Ishikawa (cell line): Measurements from ENCODE around the gene L2HGDH.

Experiments
- CEBPB ChIP-seq: IDR thresholded peaks from 2 replicates; pipeline ENCODE4 v1.6.1; 2012
- CREB1 ChIP-seq: IDR thresholded peaks from 2 replicates; pipeline ENCODE4 v1.6.1; 2012; ENCODE audit warnings: low read depth
- EGR1 ChIP-seq: IDR thresholded peaks from 2 replicates; pipeline ENCODE4 v1.6.1; 2012
- EP300 ChIP-seq: IDR thresholded peaks from 2 replicates; pipeline ENCODE4 v1.6.1; 2012; ENCODE audit warnings: borderline replicate concordance
- FOXM1 ChIP-seq: IDR thresholded peaks from 2 replicates; pipeline ENCODE4 v1.6.1; 2012; ENCODE audit warnings: low read depth, borderline replicate concordance
- NFIC ChIP-seq: IDR thresholded peaks from 2 replicates; pipeline ENCODE4 v1.6.1; 2012
- RAD21 ChIP-seq: IDR thresholded peaks from 2 replicates; pipeline ENCODE4 v1.6.1; 2012; ENCODE audit warnings: low read depth
- TAF1 ChIP-seq: IDR thresholded peaks from 2 replicates; pipeline ENCODE4 v1.6.1; 2012; ENCODE audit warnings: low read depth, mild to moderate bottlenecking
- TCF12 ChIP-seq: IDR thresholded peaks from 2 replicates; pipeline ENCODE4 v1.6.1; 2012; ENCODE audit warnings: low read depth
- TEAD4 ChIP-seq: IDR thresholded peaks from 2 replicates; pipeline ENCODE4 v1.6.1; 2012
- YY1 ChIP-seq: IDR thresholded peaks from 2 replicates; pipeline ENCODE4 v1.6.1; 2012; ENCODE audit warnings: low read depth
- ZBTB7A ChIP-seq: IDR thresholded peaks from 2 replicates; pipeline ENCODE4 v1.6.1; 2012; ENCODE audit warnings: low read depth
- TF ChIP-seq, protein P1 (sequence below): IDR thresholded peaks from 2 replicates; pipeline ENCODE4 v1.6.1; 2012
- TF ChIP-seq, protein P2 (sequence below): IDR thresholded peaks from 2 replicates; pipeline ENCODE4 v1.6.1; 2012
- TF ChIP-seq, protein P3 (sequence below): IDR thresholded peaks from 2 replicates; pipeline ENCODE4 v1.6.1; 2012; ENCODE audit warnings: low read depth, mild to moderate bottlenecking

L2HGDH gene

DNA sequence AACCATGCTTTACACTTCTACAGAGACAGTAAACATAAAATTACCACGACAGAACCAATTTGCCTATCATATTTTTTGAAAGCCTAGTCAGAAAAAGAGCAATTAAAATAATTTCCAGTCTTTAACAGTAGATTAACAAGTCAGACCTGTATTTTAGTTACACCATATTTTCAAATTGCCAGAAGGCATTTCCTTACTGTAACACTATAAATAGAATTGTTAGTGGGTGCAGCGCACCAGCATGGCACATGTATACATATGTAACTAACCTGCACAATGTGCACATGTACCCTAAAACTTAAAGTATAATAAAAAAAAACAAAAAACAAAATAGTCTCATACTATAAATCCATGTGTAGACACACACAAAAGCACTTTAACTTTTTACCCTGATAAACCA lies 96.6 kb downstream of the L2HGDH start:
- no peak for TF ChIP-seq ZBTB7A
- TF ChIP-seq TAF1 = no peak
- TF ChIP-seq CEBPB = no peak
- TF ChIP-seq EP300 = no peak
- no peak for TF ChIP-seq RAD21
- no peak for TF ChIP-seq EGR1
- TF ChIP-seq TEAD4 = no peak
- TF ChIP-seq FOXM1 = no peak
- TF ChIP-seq, protein P1, sequence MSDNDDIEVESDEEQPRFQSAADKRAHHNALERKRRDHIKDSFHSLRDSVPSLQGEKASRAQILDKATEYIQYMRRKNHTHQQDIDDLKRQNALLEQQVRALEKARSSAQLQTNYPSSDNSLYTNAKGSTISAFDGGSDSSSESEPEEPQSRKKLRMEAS = no peak
- no peak for TF ChIP-seq NFIC
- TF ChIP-seq CREB1 = no peak
- no peak for TF ChIP-seq YY1

DNA sequence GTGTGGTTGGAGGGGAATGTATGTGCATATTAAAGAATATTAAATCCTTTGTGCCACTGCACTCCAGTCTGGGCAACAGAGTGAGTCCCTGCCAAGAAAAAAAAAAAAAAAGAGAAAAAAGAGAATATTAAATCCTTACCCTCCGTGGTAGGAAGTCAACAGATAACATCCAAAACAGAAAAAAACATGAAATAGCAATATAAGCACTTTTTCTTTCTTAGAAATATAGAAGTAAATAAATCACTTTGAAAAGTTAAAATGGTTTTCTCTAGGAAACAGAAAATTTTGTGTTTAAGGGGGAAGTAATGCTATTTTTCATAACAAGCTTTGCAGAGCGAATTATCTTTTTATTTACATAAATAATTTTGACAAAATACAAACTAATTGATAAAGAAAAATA lies 98.2 kb downstream of the L2HGDH start:
- TF ChIP-seq ZBTB7A (no peak), NFIC (no peak), RAD21 (no peak)

DNA sequence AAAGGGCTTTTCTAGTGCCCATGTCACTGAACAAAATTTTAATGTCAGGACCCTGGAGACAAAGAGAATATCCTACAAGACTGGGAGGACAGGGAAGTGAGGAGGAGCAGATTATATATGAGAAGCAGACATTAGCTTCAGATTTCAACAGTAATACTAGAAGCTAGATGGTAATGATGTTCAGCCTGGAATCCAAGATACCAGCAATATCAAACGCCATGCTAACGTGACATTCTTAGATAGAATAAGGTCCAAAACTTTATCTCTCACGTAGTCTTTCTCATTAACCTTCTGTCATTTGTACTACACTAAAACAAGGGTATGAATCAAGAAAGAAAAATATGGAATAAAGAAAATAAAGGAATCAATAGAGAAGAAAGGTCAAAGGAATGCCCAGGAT lies 99.3 kb downstream of the L2HGDH start:
- no peak for TF ChIP-seq FOXM1
- TF ChIP-seq EP300 = no peak
- TF ChIP-seq, protein P2, sequence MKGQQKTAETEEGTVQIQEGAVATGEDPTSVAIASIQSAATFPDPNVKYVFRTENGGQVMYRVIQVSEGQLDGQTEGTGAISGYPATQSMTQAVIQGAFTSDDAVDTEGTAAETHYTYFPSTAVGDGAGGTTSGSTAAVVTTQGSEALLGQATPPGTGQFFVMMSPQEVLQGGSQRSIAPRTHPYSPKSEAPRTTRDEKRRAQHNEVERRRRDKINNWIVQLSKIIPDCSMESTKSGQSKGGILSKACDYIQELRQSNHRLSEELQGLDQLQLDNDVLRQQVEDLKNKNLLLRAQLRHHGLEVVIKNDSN = no peak
- no peak for TF ChIP-seq YY1
- TF ChIP-seq RAD21 = no peak
- no peak for TF ChIP-seq ZBTB7A
- TF ChIP-seq NFIC = no peak
- TF ChIP-seq, protein P1 = no peak
- no peak for TF ChIP-seq TCF12
- TF ChIP-seq TAF1 = no peak
- TF ChIP-seq, protein P3, sequence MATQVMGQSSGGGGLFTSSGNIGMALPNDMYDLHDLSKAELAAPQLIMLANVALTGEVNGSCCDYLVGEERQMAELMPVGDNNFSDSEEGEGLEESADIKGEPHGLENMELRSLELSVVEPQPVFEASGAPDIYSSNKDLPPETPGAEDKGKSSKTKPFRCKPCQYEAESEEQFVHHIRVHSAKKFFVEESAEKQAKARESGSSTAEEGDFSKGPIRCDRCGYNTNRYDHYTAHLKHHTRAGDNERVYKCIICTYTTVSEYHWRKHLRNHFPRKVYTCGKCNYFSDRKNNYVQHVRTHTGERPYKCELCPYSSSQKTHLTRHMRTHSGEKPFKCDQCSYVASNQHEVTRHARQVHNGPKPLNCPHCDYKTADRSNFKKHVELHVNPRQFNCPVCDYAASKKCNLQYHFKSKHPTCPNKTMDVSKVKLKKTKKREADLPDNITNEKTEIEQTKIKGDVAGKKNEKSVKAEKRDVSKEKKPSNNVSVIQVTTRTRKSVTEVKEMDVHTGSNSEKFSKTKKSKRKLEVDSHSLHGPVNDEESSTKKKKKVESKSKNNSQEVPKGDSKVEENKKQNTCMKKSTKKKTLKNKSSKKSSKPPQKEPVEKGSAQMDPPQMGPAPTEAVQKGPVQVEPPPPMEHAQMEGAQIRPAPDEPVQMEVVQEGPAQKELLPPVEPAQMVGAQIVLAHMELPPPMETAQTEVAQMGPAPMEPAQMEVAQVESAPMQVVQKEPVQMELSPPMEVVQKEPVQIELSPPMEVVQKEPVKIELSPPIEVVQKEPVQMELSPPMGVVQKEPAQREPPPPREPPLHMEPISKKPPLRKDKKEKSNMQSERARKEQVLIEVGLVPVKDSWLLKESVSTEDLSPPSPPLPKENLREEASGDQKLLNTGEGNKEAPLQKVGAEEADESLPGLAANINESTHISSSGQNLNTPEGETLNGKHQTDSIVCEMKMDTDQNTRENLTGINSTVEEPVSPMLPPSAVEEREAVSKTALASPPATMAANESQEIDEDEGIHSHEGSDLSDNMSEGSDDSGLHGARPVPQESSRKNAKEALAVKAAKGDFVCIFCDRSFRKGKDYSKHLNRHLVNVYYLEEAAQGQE = no peak
- TF ChIP-seq TEAD4 = no peak
- TF ChIP-seq CREB1 = no peak
- no peak for TF ChIP-seq EGR1
- TF ChIP-seq CEBPB = no peak

DNA sequence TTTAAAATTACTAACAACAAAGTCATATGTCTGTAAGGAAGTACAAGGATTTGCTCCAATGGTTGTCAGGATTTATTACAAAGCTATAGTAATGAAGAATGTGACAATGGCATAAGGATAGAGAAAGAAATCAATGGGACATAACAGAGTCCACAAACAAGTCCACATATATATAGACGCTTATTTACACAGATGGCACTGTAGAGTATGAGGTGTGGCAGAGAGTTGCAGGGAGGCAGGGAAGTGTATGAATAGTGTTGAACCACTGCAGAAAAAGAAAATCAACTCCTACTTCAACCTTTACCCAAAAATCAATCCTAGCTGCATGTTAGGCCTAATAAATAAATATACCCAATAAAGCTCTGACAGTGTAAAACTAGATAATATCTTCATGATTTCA lies 102.0 kb downstream of the L2HGDH start:
- TF ChIP-seq, protein P1 = no peak
- TF ChIP-seq EP300 = no peak
- TF ChIP-seq TEAD4 = no peak
- TF ChIP-seq NFIC = no peak
- no peak for TF ChIP-seq RAD21
- no peak for TF ChIP-seq YY1

DNA sequence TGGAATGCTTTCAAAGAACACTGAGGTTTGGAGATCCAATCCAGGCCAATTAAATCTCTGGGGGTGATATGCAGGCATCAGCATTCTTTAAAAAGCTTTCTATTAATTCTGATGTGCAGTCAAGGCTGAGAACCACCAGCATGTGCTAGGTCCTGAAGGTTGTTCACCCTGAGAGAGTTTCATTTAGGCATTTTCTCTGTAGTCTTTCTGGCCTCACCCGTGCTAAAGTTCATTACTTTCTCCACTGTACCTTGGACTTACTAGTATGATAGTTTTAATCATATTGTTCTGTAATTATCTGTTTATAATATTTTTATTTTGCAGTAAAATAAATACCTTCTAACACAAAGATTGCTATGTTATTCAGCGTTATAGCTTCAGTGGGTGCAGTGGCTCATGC lies 113.5 kb downstream of the L2HGDH start:
- TF ChIP-seq, protein P3 = no peak
- TF ChIP-seq NFIC (no peak), FOXM1 (no peak), TAF1 (no peak), TEAD4 (no peak), EGR1 (no peak), CREB1 (no peak), TCF12 (no peak)

DNA sequence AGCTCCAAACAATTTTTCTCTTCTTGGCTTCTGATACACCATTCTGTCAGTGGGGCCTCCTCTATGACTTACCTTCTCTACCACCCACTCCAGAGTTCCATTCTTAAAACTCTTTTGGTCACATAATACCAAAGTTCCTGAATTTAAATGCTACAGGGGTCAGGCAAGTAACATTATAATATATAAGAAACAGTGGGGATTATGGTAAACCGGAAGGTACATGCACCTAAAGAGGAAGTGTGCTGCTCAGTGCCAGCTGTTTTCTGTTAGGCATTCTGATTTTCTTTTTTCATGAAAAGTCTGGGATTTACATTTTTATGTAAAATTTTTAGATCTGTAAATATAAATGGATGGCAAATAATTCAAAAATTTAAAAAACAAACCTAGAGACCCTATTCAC lies 120.5 kb downstream of the L2HGDH start:
- TF ChIP-seq FOXM1 (no peak), EGR1 (no peak), CREB1 (no peak), EP300 (no peak), RAD21 (no peak), NFIC (no peak), CEBPB (no peak), TCF12 (no peak), TAF1 (no peak), ZBTB7A (no peak), TEAD4 (no peak), YY1 (no peak)
- TF ChIP-seq, protein P1 = no peak
- TF ChIP-seq, protein P3 = no peak
- TF ChIP-seq, protein P2 = no peak
